ENCODE measurements around the gene ARHGEF26. TPM values are rescaled to one million over a fixed set of nuclear protein-coding genes. Genes with fewer than 3 reads are reported as not detected.

The ARHGEF26 gene
- total RNA-seq, 1 experiment from 2014 or later: 7.2 TPM

- ChIA-PET CTCF (no interaction called here), POLR2A (no interaction called here), RAD21 (ENCODE audit: low non-redundant PET in 1 of 2, low total read pairs in 2 of 2, uncharacterized antibody in 2 of 2, unreplicated experiment in 2 of 2) (no interaction called here)
- intact Hi-C loops (cut with micrococcal nuclease): no loop called here
- Histone ChIP-seq H3K4me3 (replicated peaks in 1 of 2; ENCODE audit: low read depth in 1 of 2, low read length in 2 of 2) (no peak overlapping the region), H3K9ac (ENCODE audit: low read length) (no peak overlapping the region), H3K27ac (ENCODE audit: low read depth, low read length) (no peak overlapping the region), H3K9me3 (ENCODE audit: control insufficient read depth in 1 of 2, insufficient read depth in 1 of 2, low read depth in 1 of 2, low read length in 2 of 2) (no peaks in the 10 kb centered on the region), H2AFZ (ENCODE audit: low read depth, low read length, poor library complexity, severe bottlenecking) (no peak overlapping the region), H3K27me3 (ENCODE audit: insufficient read depth, low read length) (no peaks in the 10 kb centered on the region), H3K9me2 (ENCODE audit: insufficient read depth) (no peaks in the 10 kb centered on the region), H3K36me3 (ENCODE audit: control insufficient read depth in 1 of 2, insufficient read depth in 2 of 2, low read length in 2 of 2) (0 out of 4 replicates have a peak, but pooled peaks cover 0 to 4% of the 10 kb centered on the region in 2 experiments), H3K4me2 (ENCODE audit: low read length) (no peak overlapping the region), H4K20me1 (ENCODE audit: insufficient read depth) (no peaks in the 10 kb centered on the region), H3K4me1 (ENCODE audit: control insufficient read depth in 1 of 2, insufficient read depth in 2 of 2, low read length in 2 of 2) (no peaks in the 10 kb centered on the region), H3K79me2 (ENCODE audit: insufficient read depth, low read length) (no peaks in the 10 kb centered on the region)
- no peak for DNase-seq (ENCODE audit: low read depth, low spot score)
- no TSS peak for BruUV-seq (replicated peaks)
- no peak for ATAC-seq
- TF ChIP-seq RAD21 (IDR thresholded peaks at IDR 0.05; ENCODE audit: low read depth): no peak
- TF ChIP-seq EZH2 (IDR thresholded peaks at IDR 0.05): no peak
- no peak for TF ChIP-seq MAX (IDR thresholded peaks at IDR 0.05)
- no peak for TF ChIP-seq CEBPB (IDR thresholded peaks at IDR 0.05; ENCODE audit: low read depth)
- no peak for TF ChIP-seq ATF3 (IDR thresholded peaks at IDR 0.05)
- no peak for TF ChIP-seq ZFX (IDR thresholded peaks at IDR 0.05)
- TF ChIP-seq ELF1 (IDR thresholded peaks at IDR 0.05; ENCODE audit: borderline replicate concordance, low read depth): no peak
- no peak for TF ChIP-seq SRF (IDR thresholded peaks at IDR 0.05; ENCODE audit: low read depth)
- no peak for TF ChIP-seq POLR2AphosphoS5 (IDR thresholded peaks at IDR 0.05; ENCODE audit: low read depth, low read length)
- TF ChIP-seq EZH2phosphoT487 (IDR thresholded peaks at IDR 0.05; ENCODE audit: borderline replicate concordance): no peak
- no peak for TF ChIP-seq ZNF274 (IDR thresholded peaks at IDR 0.05; ENCODE audit: low read depth, low read length)
- no peak for TF ChIP-seq REST (IDR thresholded peaks at IDR 0.05; ENCODE audit: low read depth)
- TF ChIP-seq POLR2A (IDR thresholded peaks at IDR 0.05; ENCODE audit: borderline replicate concordance, extremely low read depth, insufficient read depth, insufficient read length): no peak
- TF ChIP-seq TCF7L2 (IDR thresholded peaks at IDR 0.05; ENCODE audit: borderline replicate concordance, extremely low read depth, insufficient read depth, insufficient read length): no peak
These were observed 73.7 kb downstream of the ARHGEF26 start for GRCh38 chr3:154194877-154195276.

Measured in HCT116 (cell line).